ENCODE results near the gene BEND6. TPM values are rescaled to one million over a fixed set of nuclear protein-coding genes. Genes with fewer than 3 reads are reported as not detected.

Gene BEND6
- total and polyA plus RNA-seq, 2 of the 8 experiments (the other 6 are each of a cell fraction or from before 2014, with no cell fraction given): 0.71 to 2.1 TPM

DNA sequence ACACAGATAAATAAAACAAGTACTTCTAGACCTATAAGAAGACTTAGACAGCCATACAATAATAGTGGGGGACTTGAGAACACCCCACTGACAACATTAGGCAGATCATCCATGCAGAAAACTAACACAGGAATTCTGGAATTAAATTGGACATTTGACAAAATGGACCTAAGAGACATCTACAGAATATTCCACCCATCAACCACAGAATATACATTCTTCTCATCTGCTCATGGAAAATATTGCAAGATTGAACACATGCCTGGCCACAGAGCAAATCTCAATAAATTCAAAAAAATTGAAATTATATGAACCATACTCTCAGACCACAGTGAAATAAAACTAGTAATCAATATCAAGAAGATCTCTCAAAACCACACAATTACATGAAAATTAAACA, 47.3 kb downstream of the BEND6 start (continued):
- TF ChIP-seq SAP30 (IDR thresholded peaks at IDR 0.05; ENCODE audit: insufficient read depth, insufficient replicate concordance, low read length): no peak
